ENCODE results near the gene PROX2. TPM values are rescaled to one million over a fixed set of nuclear protein-coding genes. Genes with fewer than 3 reads are reported as not detected.

Gene PROX2
- total and polyA plus RNA-seq, 9 of the 15 experiments (the other 6 are each of a cell fraction or from before 2014, with no cell fraction given) = not detected

- CTCF ChIA-PET (ENCODE audit: low intra/inter-chr PET ratio) = no interaction called here
- no peaks in the 10 kb centered on the region for H3K36me3 ChIP-seq (ENCODE audit: control insufficient read depth, insufficient read depth, low read length)
- H2AFZ ChIP-seq (ENCODE audit: low read depth, low read length) = no peak overlapping the region
- H3K9ac ChIP-seq (ENCODE audit: insufficient read depth in 1 of 2, low read depth in 2 of 2, low read length in 2 of 2) = no peak overlapping the region
- no peaks in the 10 kb centered on the region for H3K27me3 ChIP-seq (ENCODE audit: control insufficient read depth in 2 of 2, insufficient read depth in 2 of 2, low read length in 2 of 2)
- POLR2A ChIA-PET = interaction anchor here (0.7 kb wide), 1 partner anchor 11 kb away, joined by 4 read pairs; no protein-coding TSS in a partner anchor
- no TSS peak for BruUV-seq (replicated peaks)
- no peak for DNase-seq (ENCODE audit: extremely low read depth in 1 of 4, low spot score in 3 of 4)
- in situ Hi-C loops (cut with MboI) (loop anchor here (10.0 kb wide), 1 partner anchor 156 kb away; no protein-coding TSS in a partner anchor), intact Hi-C loops (cut with micrococcal nuclease) (loop anchor here (10.0 kb wide), 1 partner anchor 386 kb away; no protein-coding TSS in a partner anchor)
- ATAC-seq = no peak
- no peak overlapping the region for H3K4me3 ChIP-seq
- H3K79me2 ChIP-seq (ENCODE audit: control insufficient read depth, insufficient read depth, low read length) = no peaks in the 10 kb centered on the region; the same call in 2 of the 3 replicates
- H3K27ac ChIP-seq (ENCODE audit: extremely low read depth, low read depth, low read length) = no peak overlapping the region
- no peaks in the 10 kb centered on the region for H4K20me1 ChIP-seq (replicated peaks; ENCODE audit: control insufficient read depth, insufficient read depth, low read length)
- no peaks in the 10 kb centered on the region for H3K9me1 ChIP-seq (ENCODE audit: control insufficient read depth, insufficient read depth, low read length)
- peaks cover 0 to 19% of the 10 kb centered on the region in 2 experiments; a peak in 3 of 5 replicates for H3K4me1 ChIP-seq (replicated peaks in 1 of 2; ENCODE audit: control insufficient read depth in 2 of 2, insufficient read depth in 2 of 2, low read length in 2 of 2)
- FAIRE-seq = no peak
- no peaks in the 10 kb centered on the region for H3K9me3 ChIP-seq (replicated peaks; ENCODE audit: control insufficient read depth, insufficient read depth, low read depth, low read length)
- 90% methylated on average over 2 of the region's 9 CpGs for WGBS (ENCODE audit: insufficient coverage, low coverage, missing lambda C conversion rate)
- H3K4me2 ChIP-seq (ENCODE audit: insufficient read depth, low read length) = no peak overlapping the region
- TF ChIP-seq OTX1 (CRISPR knock-in tag; IDR thresholded peaks at IDR 0.05) (no peak), GATAD2A (IDR thresholded peaks at IDR 0.05) (no peak), FIP1L1 (IDR thresholded peaks at IDR 0.05; ENCODE audit: low read depth, low read length, poor library complexity, severe bottlenecking) (no peak), PREB (CRISPR knock-in tag; IDR thresholded peaks at IDR 0.05) (no peak), ZMIZ1 (IDR thresholded peaks at IDR 0.05; ENCODE audit: low read depth in 2 of 2, low read length in 2 of 2) (no peak), ZNF655 (CRISPR knock-in tag; IDR thresholded peaks at IDR 0.05) (no peak), ZNF57 (CRISPR knock-in tag; IDR thresholded peaks at IDR 0.05) (no peak), CTCFL (IDR thresholded peaks at IDR 0.05; ENCODE audit: borderline replicate concordance, insufficient read depth, low read depth, low read length, poor library complexity, severe bottlenecking) (no peak), TFAM (CRISPR knock-in tag; conservative IDR thresholded peaks at IDR 0.05) (no peak), JUND (IDR thresholded peaks at IDR 0.05; ENCODE audit: borderline replicate concordance, low read depth, low read length) (no peak), JUND (tag; IDR thresholded peaks at IDR 0.05; ENCODE audit: borderline replicate concordance, low read depth, low read length) (no peak), CREB3 (tag; conservative IDR thresholded peaks at IDR 0.05; ENCODE audit: low read depth) (no peak)
Observed at GRCh38 chr14:74918380-74918779, 42.4 kb upstream of the PROX2 start.
